GM18951 (cell line): ENCODE results near the gene HS6ST3.

ENCODE experiments used
- POLR2A ChIP-seq: IDR thresholded peaks from 4 replicates; pipeline ENCODE4 v1.6.1; 2011; ENCODE audit warnings: mild to moderate bottlenecking; ENCODE audit not compliant: insufficient read length, insufficient read depth; ENCODE audit errors: extremely low read depth
- in situ Hi-C: fragments of 300-500 bp; cut with MboI; formaldehyde crosslinking; loops from one replicate; pipeline ENCODE4 v1.12.0; 2022; ENCODE audit warnings: low sequenced_read_pairs, mixed read lengths, inconsistent platforms; ENCODE audit not compliant: unreplicated experiment

Gene HS6ST3

GRCh38 chr13:96796091-96796633 is 706.3 kb downstream of the HS6ST3 start:
- in situ Hi-C loops: no loop called here

GRCh38 chr13:96797136-96797535 is 707.2 kb downstream of the HS6ST3 start:
- no peak for TF ChIP-seq POLR2A
- in situ Hi-C loops: no loop called here

More at GRCh38 chr13:96796091-96796633, 706.3 kb downstream of the HS6ST3 start:
- no peak for TF ChIP-seq POLR2A

GRCh38 chr13:96803456-96804100 is 713.7 kb downstream of the HS6ST3 start:
- in situ Hi-C loops: no loop called here

GRCh38 chr13:96804174-96804573 is 714.3 kb downstream of the HS6ST3 start:
- in situ Hi-C loops: no loop called here
- no peak for TF ChIP-seq POLR2A

More at GRCh38 chr13:96803456-96804100, 713.7 kb downstream of the HS6ST3 start:
- no peak for TF ChIP-seq POLR2A

- TF ChIP-seq POLR2A: no peak
- in situ Hi-C loops: no loop called here
Observed at GRCh38 chr13:96806746-96807145, 716.8 kb downstream of the HS6ST3 start.

GRCh38 chr13:96809366-96810096 is 719.6 kb downstream of the HS6ST3 start:
- TF ChIP-seq POLR2A: no peak
- in situ Hi-C loops: no loop called here

- in situ Hi-C loops: no loop called here
- TF ChIP-seq POLR2A: no peak
Observed at GRCh38 chr13:96810104-96810503, 720.2 kb downstream of the HS6ST3 start.

- in situ Hi-C loops: no loop called here
- no peak for TF ChIP-seq POLR2A
Observed at GRCh38 chr13:96811049-96811448, 721.1 kb downstream of the HS6ST3 start.

- no peak for TF ChIP-seq POLR2A
- in situ Hi-C loops: no loop called here
Observed at GRCh38 chr13:96816261-96816660, 726.4 kb downstream of the HS6ST3 start.

- in situ Hi-C loops: no loop called here
- TF ChIP-seq POLR2A: no peak
Observed at GRCh38 chr13:96816874-96817273, 727.0 kb downstream of the HS6ST3 start.

- in situ Hi-C loops: no loop called here
- TF ChIP-seq POLR2A: no peak
Observed at GRCh38 chr13:96817336-96817941, 727.5 kb downstream of the HS6ST3 start.

GRCh38 chr13:96819375-96819774 is 729.5 kb downstream of the HS6ST3 start:
- TF ChIP-seq POLR2A: no peak
- in situ Hi-C loops: no loop called here

GRCh38 chr13:96821381-96821780 is 731.5 kb downstream of the HS6ST3 start:
- TF ChIP-seq POLR2A: no peak
- in situ Hi-C loops: no loop called here
